KBM-7 (cell line): ENCODE measurements around the gene TCF7L1.
"Not testable (repeated sequence)": the region's sequence is repeated elsewhere in the genome, so short reads cannot be mapped to it uniquely, and the experiment has no call there.

ENCODE experiments used
- DNase-seq: peaks from one replicate; pipeline ENCODE4 v3.0.0-alpha.2; 2015
- in situ Hi-C: fragments of 300-500 bp; cut with MboI; formaldehyde crosslinking; loops from 2 replicates; pipeline ENCODE4 v1.14.3; 2020; ENCODE audit warnings: low sequenced_read_pairs, low pct_unique_long_range_greater_than_20kb, mixed read lengths

The TCF7L1 gene

GRCh38 chr2:85132834-85133637 is at the start of gene TCF7L1:
Gene TCF7L1, plus strand, starts transcription at chr2:85133392. Its CDS starts 293 bp downstream, at chr2:85133685.
- in situ Hi-C loops: no loop called here
- peak; percentile 85 for DNase-seq

- in situ Hi-C loops: no loop called here
- no peak for DNase-seq
Measured at GRCh38 chr2:85085563-85085962, 47.6 kb upstream of the TCF7L1 start.

GRCh38 chr2:85087541-85087940 is 45.7 kb upstream of the TCF7L1 start:
- DNase-seq: no peak
- in situ Hi-C loops: no loop called here

- DNase-seq: no peak
- in situ Hi-C loops: no loop called here
Measured at GRCh38 chr2:85088921-85089320, 44.3 kb upstream of the TCF7L1 start.

GRCh38 chr2:85089585-85089984 is 43.6 kb upstream of the TCF7L1 start:
- in situ Hi-C loops: no loop called here
- DNase-seq: no peak

GRCh38 chr2:85091838-85092237 is 41.4 kb upstream of the TCF7L1 start:
- in situ Hi-C loops: no loop called here
- no peak for DNase-seq

GRCh38 chr2:85095094-85095493 is 38.1 kb upstream of the TCF7L1 start:
- no peak for DNase-seq
- in situ Hi-C loops: no loop called here

- in situ Hi-C loops: no loop called here
- no peak for DNase-seq
Measured at GRCh38 chr2:85096616-85097015, 36.6 kb upstream of the TCF7L1 start.

- in situ Hi-C loops: no loop called here
Measured at GRCh38 chr2:85104228-85104627, 29.0 kb upstream of the TCF7L1 start.

GRCh38 chr2:85106489-85107180 is 26.6 kb upstream of the TCF7L1 start:
- in situ Hi-C loops: no loop called here
- DNase-seq: no peak

More at GRCh38 chr2:85104228-85104627, 29.0 kb upstream of the TCF7L1 start:
- no peak for DNase-seq

GRCh38 chr2:85110991-85111560 is 22.1 kb upstream of the TCF7L1 start:
- in situ Hi-C loops: no loop called here
- no peak for DNase-seq

GRCh38 chr2:85111819-85112281 is 21.3 kb upstream of the TCF7L1 start:
- DNase-seq: no peak
- in situ Hi-C loops: no loop called here

GRCh38 chr2:85112906-85113625 is 20.1 kb upstream of the TCF7L1 start:
- DNase-seq: no peak

GRCh38 chr2:85114586-85115330 is 18.4 kb upstream of the TCF7L1 start:
- DNase-seq: no peak
- in situ Hi-C loops: no loop called here

More at GRCh38 chr2:85112906-85113625, 20.1 kb upstream of the TCF7L1 start:
- in situ Hi-C loops: no loop called here

GRCh38 chr2:85116207-85116606 is 17.0 kb upstream of the TCF7L1 start:
- in situ Hi-C loops: no loop called here
- no peak for DNase-seq

GRCh38 chr2:85119900-85120299 is 13.3 kb upstream of the TCF7L1 start:
- DNase-seq: no peak
- in situ Hi-C loops: no loop called here

- in situ Hi-C loops: no loop called here
- DNase-seq: no peak
Measured at GRCh38 chr2:85120363-85120762, 12.8 kb upstream of the TCF7L1 start.

GRCh38 chr2:85126462-85126861 is 6.7 kb upstream of the TCF7L1 start:
- DNase-seq, in situ Hi-C loops: not testable (repeated sequence)

GRCh38 chr2:85129861-85130260 is 3.3 kb upstream of the TCF7L1 start:
- DNase-seq: no peak
- in situ Hi-C loops: no loop called here
